Activated CD4-positive, alpha-beta memory T cell treated with anti-CD3 and anti-CD28 coated beads, Interleukin-2, amount 10 ng/mL, durations not matched to agents 7 days and 5 days (primary cell): ENCODE results near the gene ARHGAP31. TPM values are rescaled to one million over a fixed set of nuclear protein-coding genes. Genes with fewer than 3 reads are reported as not detected.
"Not testable (repeated sequence)": the region's sequence is repeated elsewhere in the genome, so short reads cannot be mapped to it uniquely, and the experiment has no call there.

Source experiments
- CTCF ChIA-PET: fragments of 350-600 bp; sonication (Branson Sonifier 250); formaldehyde crosslinking; loops from one replicate; lab custom pipeline; 2021; ENCODE audit warnings: antibody characterized with exemption, inconsistent platforms; lab: Charles Lee
- POLR2A ChIA-PET: fragments of 350-600 bp; sonication (Branson Sonifier 250); formaldehyde crosslinking; loops from one replicate; lab custom pipeline; 2021; ENCODE audit warnings: antibody characterized with exemption; lab: Charles Lee
- DNase-seq: peaks from one replicate; pipeline ENCODE4 v3.0.0-alpha.2; 2020
- H3K27ac Mint-ChIP-seq: one replicate; pipeline ENCODE4 v1.8.0; 2021; ENCODE audit warnings: mild to moderate bottlenecking, mixed read lengths
- H3K27me3 Mint-ChIP-seq: one replicate; pipeline ENCODE4 v1.8.0; 2021; ENCODE audit warnings: mixed read lengths
- H3K36me3 Mint-ChIP-seq: one replicate; pipeline ENCODE4 v1.8.0; 2021; ENCODE audit warnings: low read depth, mixed read lengths
- H3K4me1 Mint-ChIP-seq: one replicate; pipeline ENCODE4 v1.8.0; 2021; ENCODE audit warnings: mixed read lengths
- H3K4me3 Mint-ChIP-seq: one replicate; pipeline ENCODE4 v1.8.0; 2021; ENCODE audit warnings: mild to moderate bottlenecking, mixed read lengths
- H3K9me3 Mint-ChIP-seq: one replicate; pipeline ENCODE4 v1.8.0; 2021; ENCODE audit warnings: mixed read lengths
- total RNA-seq, 2 experiments: library from RNA; stranded (reverse); gene quantifications; one replicate each; pipeline ENCODE4 v1.2.3, GENCODE V29; 2021

ARHGAP31 gene
- total RNA-seq, 2 experiments from 2014 or later: 3.7 to 4.5 TPM

DNA sequence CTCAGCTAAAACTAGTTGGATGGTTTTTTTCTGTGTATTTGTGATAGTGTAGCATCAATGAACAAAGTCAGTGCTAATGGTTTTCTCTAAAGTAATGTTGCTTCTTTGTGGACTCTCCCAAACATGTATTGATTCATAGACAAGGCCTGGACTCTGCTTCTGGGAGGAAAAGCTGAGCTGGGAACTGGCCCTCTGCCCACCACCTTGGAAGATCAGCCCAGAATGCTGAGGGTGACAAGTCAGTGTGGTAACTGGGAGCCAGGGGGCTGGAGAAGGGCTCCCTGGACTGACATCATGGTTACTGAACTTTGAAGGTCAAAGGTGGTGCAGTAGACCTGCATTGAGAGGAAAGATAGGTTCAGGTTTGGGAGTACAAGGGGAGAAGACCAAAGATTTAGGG is 3.0 kb downstream of the ARHGAP31 start:
- peaks cover 56% of the 10 kb centered on the region for H3K4me1 Mint-ChIP-seq
- peaks cover 4% of the 10 kb centered on the region for H3K36me3 Mint-ChIP-seq
- H3K4me3 Mint-ChIP-seq: no peak overlapping the region
- no peak overlapping the region for H3K27ac Mint-ChIP-seq
- POLR2A ChIA-PET: interaction anchor here (0.7 to 5.9 kb wide), 5 partner anchors 11 to 166 kb away, joined by 3 to 60 read pairs (median 6); partner anchors contain the start of gene TMEM39A
- peaks cover 15% of the 10 kb centered on the region for H3K27me3 Mint-ChIP-seq
- CTCF ChIA-PET: interaction anchor here (1.0 to 1.9 kb wide), 3 partner anchors 9 to 280 kb away, joined by 3 to 6 read pairs (median 4); no protein-coding TSS in a partner anchor
- DNase-seq: no peak
- no peaks in the 10 kb centered on the region for H3K9me3 Mint-ChIP-seq

DNA sequence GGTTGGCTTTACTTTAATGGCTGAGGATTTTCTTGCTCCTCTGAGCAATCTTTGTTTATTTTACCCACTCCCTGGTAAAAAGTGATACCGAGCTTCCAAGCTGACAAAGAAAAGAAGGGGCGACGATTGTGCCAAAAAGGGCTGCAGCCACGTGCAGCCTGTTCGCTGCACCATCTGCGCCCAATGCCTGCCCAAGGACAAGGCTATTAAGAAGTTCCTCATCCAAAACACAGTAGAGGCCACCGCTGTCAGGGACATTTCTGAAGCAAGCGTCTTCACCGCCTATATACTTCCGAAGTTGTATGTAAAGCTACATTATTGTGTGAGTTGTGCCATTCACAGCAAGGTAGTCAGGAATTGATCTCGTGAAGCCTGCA is 4.4 kb downstream of the ARHGAP31 start:
- Mint-ChIP-seq H3K27ac (no peak overlapping the region), H3K9me3 (no peaks in the 10 kb centered on the region), H3K4me1 (peaks cover 50% of the 10 kb centered on the region), H3K36me3 (peaks cover 5% of the 10 kb centered on the region), H3K4me3 (no peak overlapping the region), H3K27me3 (peaks cover 11% of the 10 kb centered on the region)
- POLR2A ChIA-PET: interaction anchor here (5.5 to 5.9 kb wide), 2 partner anchors 24 to 165 kb away, joined by 42 to 60 read pairs; partner anchors contain the start of gene TMEM39A
- no peak for DNase-seq
- CTCF ChIA-PET: interaction anchor here (1.9 kb wide), 1 partner anchor 57 kb away, joined by 6 read pairs; no protein-coding TSS in a partner anchor

DNA sequence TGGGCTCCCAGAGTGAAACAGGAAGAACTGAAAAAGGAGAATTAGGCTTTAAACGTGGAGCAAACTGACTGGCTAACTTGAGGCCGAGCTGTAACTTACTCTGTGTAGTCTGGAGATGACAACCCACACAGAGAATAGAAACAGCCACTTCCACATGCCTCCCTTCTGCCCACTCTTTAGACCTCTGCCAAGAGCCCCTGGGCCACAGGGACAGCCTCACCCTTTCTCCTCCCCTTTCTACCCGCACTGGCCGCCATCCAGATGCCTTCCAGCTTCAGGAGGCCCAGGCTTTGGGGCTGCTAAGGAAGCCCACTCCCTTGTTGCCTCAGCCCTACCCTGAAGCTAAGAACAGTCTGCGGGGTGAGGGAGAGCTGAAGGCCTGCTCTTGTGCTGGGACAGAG is 6.8 kb downstream of the ARHGAP31 start:
- Mint-ChIP-seq H3K4me1 (peaks cover 35% of the 10 kb centered on the region), H3K36me3 (peaks cover 5% of the 10 kb centered on the region), H3K27ac (no peak overlapping the region), H3K4me3 (no peak overlapping the region), H3K27me3 (peaks cover 6% of the 10 kb centered on the region), H3K9me3 (no peaks in the 10 kb centered on the region)
- CTCF ChIA-PET: interaction anchor here (0.6 kb wide), 1 partner anchor 52 kb away, joined by 4 read pairs; no protein-coding TSS in a partner anchor
- no peak for DNase-seq
- POLR2A ChIA-PET: interaction anchor here (1.0 kb wide), 1 partner anchor 15 kb away, joined by 3 read pairs; no protein-coding TSS in a partner anchor

- Mint-ChIP-seq H3K36me3 (peaks cover 8% of the 10 kb centered on the region), H3K4me1 (peaks cover 32% of the 10 kb centered on the region), H3K9me3 (no peaks in the 10 kb centered on the region), H3K27ac (no peak overlapping the region), H3K27me3 (peaks cover 5% of the 10 kb centered on the region), H3K4me3 (no peak overlapping the region)
- DNase-seq: no peak
- POLR2A ChIA-PET: interaction anchor here (1.0 kb wide), 1 partner anchor 15 kb away, joined by 3 read pairs; no protein-coding TSS in a partner anchor
- CTCF ChIA-PET: no interaction called here
Measured at GRCh38 chr3:119301662-119302061, 7.5 kb downstream of the ARHGAP31 start.

DNA sequence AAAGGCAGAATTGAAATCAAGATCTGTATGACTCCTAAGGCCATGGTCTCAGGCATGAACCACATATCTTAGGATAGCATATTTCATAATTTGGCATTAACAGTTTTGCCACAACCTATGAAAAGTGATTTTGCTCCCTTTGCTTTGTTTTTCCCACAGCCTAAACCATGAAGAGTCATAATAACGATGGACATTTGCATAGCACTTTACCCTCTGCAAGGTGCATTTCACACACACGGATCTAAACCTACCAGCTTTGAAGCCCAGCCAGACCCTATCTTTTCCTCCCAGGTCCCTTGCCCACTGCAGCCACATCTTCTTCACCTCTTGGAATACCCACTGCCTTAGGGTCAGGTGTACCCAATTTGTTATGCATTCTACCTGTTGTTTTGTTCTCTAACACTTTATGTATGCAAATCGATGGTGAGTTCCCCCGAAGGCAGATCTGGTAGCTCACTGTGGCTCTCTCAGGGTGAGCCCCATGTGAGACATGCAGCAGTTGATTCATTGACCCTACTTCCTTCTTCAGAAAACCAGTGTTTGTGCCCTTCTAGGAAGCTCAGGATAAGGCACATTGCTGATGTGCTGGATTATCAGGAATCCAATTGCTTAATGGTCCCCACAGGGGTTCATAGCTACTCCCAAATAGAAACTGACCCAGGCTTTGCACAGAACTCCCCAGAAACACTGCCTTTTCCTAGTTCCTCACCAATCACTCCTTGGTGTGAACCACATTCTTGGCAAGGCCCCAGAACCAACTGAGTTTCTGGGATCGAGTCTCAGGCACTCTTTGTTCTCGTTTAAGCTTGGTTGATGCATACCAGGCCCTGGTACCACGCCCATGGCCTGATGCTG is 8.7 kb downstream of the ARHGAP31 start:
- no peak overlapping the region for H3K4me3 Mint-ChIP-seq
- no peak overlapping the region for H3K27ac Mint-ChIP-seq
- H3K9me3 Mint-ChIP-seq: no peaks in the 10 kb centered on the region
- POLR2A ChIA-PET: interaction anchor here (0.8 to 3.3 kb wide), 2 partner anchors 8 to 20 kb away, joined by 3 to 17 read pairs; partner anchors contain the start of gene ARHGAP31
- CTCF ChIA-PET: no interaction called here
- DNase-seq: no peak
- H3K4me1 Mint-ChIP-seq: peaks cover 21% of the 10 kb centered on the region
- peaks cover 5% of the 10 kb centered on the region for H3K36me3 Mint-ChIP-seq
- H3K27me3 Mint-ChIP-seq: no peaks in the 10 kb centered on the region

DNA sequence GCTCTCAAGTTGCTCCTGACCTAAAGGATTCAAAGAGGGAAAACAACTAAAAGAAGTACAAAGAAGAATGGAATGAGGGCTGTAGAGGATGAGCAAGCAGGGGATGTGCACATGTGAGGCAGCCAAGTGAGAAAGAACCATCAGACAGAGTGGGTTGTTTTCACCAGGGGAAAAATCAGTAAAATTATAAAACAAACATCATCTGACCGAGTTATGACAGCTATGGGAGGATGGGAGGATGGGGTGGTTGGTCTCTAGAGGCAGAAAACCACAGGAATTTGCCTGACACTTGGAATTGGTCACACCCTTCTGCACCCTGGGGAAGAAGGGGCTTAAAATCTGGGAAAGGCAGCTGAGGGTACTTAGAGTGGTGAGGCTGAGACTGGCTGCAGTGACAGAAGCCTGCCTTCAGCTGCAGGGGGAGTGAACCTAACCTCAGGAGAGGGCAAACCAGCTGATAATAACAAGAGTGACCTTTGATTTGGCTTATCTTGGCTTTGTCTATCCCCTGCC is 10.1 kb downstream of the ARHGAP31 start:
- Mint-ChIP-seq H3K4me3 (no peak overlapping the region), H3K4me1 (peaks cover 15% of the 10 kb centered on the region), H3K27ac (no peak overlapping the region), H3K27me3 (no peaks in the 10 kb centered on the region), H3K36me3 (peaks cover 5% of the 10 kb centered on the region), H3K9me3 (no peaks in the 10 kb centered on the region)
- ChIA-PET CTCF (no interaction called here), POLR2A (interaction anchor here (3.3 kb wide), 1 partner anchor 9 kb away, joined by 17 read pairs; the partner anchor contains the start of gene ARHGAP31)
- DNase-seq: no peak

DNA sequence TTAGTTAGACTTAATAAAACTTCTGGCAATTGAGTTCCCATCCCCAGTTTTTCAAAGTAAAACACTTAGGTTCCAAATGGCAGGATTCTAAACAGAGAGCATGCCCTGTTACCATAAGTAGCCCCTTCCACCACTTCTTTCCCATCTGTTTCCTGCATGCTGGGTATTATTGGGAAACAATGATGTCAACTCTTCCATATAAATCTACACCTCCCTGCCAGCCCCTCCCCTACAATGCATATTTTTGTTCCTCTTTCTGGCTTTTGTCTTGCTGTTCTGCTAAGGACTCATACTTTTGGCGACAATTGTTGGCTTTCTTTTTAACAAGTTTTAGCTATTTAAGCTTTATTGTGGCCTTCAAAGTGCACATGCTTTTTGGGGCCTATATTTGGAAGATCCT is 11.1 kb downstream of the ARHGAP31 start:
- no peaks in the 10 kb centered on the region for H3K9me3 Mint-ChIP-seq
- POLR2A ChIA-PET: interaction anchor here (3.3 kb wide), 1 partner anchor 10 kb away, joined by 17 read pairs; the partner anchor contains the start of gene ARHGAP31
- no peak overlapping the region for H3K4me3 Mint-ChIP-seq
- no peak overlapping the region for H3K27ac Mint-ChIP-seq
- H3K36me3 Mint-ChIP-seq: peaks cover 5% of the 10 kb centered on the region
- peaks cover 15% of the 10 kb centered on the region for H3K4me1 Mint-ChIP-seq
- H3K27me3 Mint-ChIP-seq: no peaks in the 10 kb centered on the region
- CTCF ChIA-PET: interaction anchor here (0.7 to 1.1 kb wide), 2 partner anchors 13 to 48 kb away, joined by 3 read pairs; no protein-coding TSS in a partner anchor
- no peak for DNase-seq

DNA sequence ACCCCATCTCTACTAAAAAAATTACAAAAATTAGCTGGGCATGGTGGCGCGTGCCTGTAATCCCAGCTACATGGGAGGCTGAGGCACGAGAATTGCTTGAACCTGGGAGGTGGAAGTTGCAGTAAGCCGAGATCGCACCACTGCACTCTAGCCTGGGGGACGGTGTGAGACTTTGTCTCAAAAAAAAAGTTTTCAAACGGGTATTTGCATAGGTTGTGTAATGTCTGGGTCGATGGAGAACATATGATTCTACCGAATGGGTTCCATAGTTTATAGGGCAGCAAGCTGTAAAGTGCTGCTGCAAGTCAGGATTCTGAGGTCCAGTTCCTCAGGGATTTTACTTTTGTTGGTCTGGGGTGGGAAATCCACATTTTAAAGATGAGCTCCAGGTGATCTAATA is 12.2 kb downstream of the ARHGAP31 start:
- H3K4me3 Mint-ChIP-seq, H3K27me3 Mint-ChIP-seq, POLR2A ChIA-PET, DNase-seq, H3K36me3 Mint-ChIP-seq, H3K9me3 Mint-ChIP-seq, H3K27ac Mint-ChIP-seq, CTCF ChIA-PET: not testable (repeated sequence)
- H3K4me1 Mint-ChIP-seq: peaks cover 17% of the 10 kb centered on the region

DNA sequence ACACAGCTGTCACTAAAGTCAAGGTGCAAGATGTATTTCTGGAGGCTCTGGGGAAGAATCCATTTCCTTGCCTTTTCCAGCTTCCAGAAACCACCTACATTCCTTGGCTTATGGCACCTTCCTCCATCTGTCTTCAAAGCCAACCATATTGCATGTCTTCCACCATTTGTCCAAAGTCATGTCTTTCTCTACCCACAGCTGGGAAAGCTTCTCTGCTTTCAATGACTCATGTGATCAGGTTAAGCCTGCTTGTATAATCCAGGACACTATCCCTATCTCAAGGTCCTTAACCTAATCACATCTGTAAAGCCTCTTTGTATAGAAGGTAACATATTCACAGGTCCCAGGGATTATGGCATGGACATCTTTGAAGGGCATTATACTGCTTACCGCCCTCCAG is 14.2 kb downstream of the ARHGAP31 start:
- CTCF ChIA-PET: no interaction called here

GRCh38 chr3:119309591-119309990 is 15.4 kb downstream of the ARHGAP31 start:
- H3K27ac Mint-ChIP-seq: no peak overlapping the region
- no peaks in the 10 kb centered on the region for H3K27me3 Mint-ChIP-seq
- no peaks in the 10 kb centered on the region for H3K9me3 Mint-ChIP-seq
- H3K4me1 Mint-ChIP-seq: peaks cover 10% of the 10 kb centered on the region
- H3K4me3 Mint-ChIP-seq: no peak overlapping the region
- POLR2A ChIA-PET: no interaction called here
- CTCF ChIA-PET: no interaction called here
- H3K36me3 Mint-ChIP-seq: peaks cover 3% of the 10 kb centered on the region
- DNase-seq: no peak

More for the DNA sequence above, 14.2 kb downstream of the ARHGAP31 start:
- peaks cover 10% of the 10 kb centered on the region for H3K4me1 Mint-ChIP-seq
- peaks cover 3% of the 10 kb centered on the region for H3K36me3 Mint-ChIP-seq
- no peak overlapping the region for H3K27ac Mint-ChIP-seq
- no peaks in the 10 kb centered on the region for H3K9me3 Mint-ChIP-seq
- H3K4me3 Mint-ChIP-seq: no peak overlapping the region
- H3K27me3 Mint-ChIP-seq: no peaks in the 10 kb centered on the region
- POLR2A ChIA-PET: interaction anchor here (1.1 kb wide), 1 partner anchor 11 kb away, joined by 5 read pairs; no protein-coding TSS in a partner anchor
- DNase-seq: no peak

DNA sequence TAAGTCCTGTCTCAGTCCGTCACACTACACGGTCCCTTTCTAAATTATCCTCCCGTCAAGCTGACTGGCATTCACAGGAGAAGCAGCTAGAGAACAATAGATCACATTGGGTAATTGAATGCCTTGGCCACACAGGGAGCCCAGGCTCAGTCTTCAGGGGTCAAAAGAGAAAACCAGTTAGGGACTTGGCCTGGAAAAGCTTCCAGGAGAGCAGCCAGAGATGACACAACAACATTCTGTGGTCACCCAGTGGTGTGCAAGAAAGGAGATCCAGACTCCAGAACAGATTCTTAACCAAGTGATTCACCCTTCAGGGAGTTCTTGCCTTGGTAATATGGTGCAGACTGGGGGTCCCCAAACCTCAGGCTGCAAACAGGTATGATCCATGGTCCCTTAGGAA is 15.9 kb downstream of the ARHGAP31 start:
- POLR2A ChIA-PET: interaction anchor here (0.9 kb wide), 1 partner anchor 13 kb away, joined by 3 read pairs; no protein-coding TSS in a partner anchor
- Mint-ChIP-seq H3K36me3 (peaks cover 3% of the 10 kb centered on the region), H3K4me1 (peaks cover 10% of the 10 kb centered on the region), H3K9me3 (no peaks in the 10 kb centered on the region), H3K27ac (no peak overlapping the region), H3K27me3 (no peaks in the 10 kb centered on the region), H3K4me3 (no peak overlapping the region)
- CTCF ChIA-PET: no interaction called here
- DNase-seq: no peak

GRCh38 chr3:119311081-119311925 is 17.1 kb downstream of the ARHGAP31 start:
- H3K36me3 Mint-ChIP-seq: peaks cover 3% of the 10 kb centered on the region
- no peak overlapping the region for H3K27ac Mint-ChIP-seq
- peaks cover 10% of the 10 kb centered on the region for H3K4me1 Mint-ChIP-seq
- ChIA-PET POLR2A (no interaction called here), CTCF (interaction anchor here (1.1 kb wide), 1 partner anchor 70 kb away, joined by 3 read pairs; the partner anchor contains the start of gene B4GALT4)
- no peaks in the 10 kb centered on the region for H3K27me3 Mint-ChIP-seq
- DNase-seq: no peak
- no peak overlapping the region for H3K4me3 Mint-ChIP-seq
- no peaks in the 10 kb centered on the region for H3K9me3 Mint-ChIP-seq
